Caco-2 (cell line): ENCODE results near the gene SLC9A8. TPM values are rescaled to one million over a fixed set of nuclear protein-coding genes. Genes with fewer than 3 reads are reported as not detected.

ENCODE experiments used
- Bru-seq: library from RNA; stranded (reverse); fragments of 400-500 nt; gene quantifications from one replicate; lab custom pipeline; 2021; lab: Mats Ljungman, UMichigan
- BruChase-seq, 2 experiments: library from RNA; stranded (reverse); fragments of 400-500 nt; gene quantifications; one replicate each; lab custom pipeline; 2021; lab: Mats Ljungman, UMichigan
- BruUV-seq: library from RNA; stranded (reverse); fragments of 400-500 nt; replicated peaks from 2 replicates; lab custom pipeline; 2021; lab: Mats Ljungman, UMichigan
- CTCF ChIA-PET: fragments of 300-600 bp; sonication (Branson Sonifier 250); formaldehyde crosslinking; loops from one replicate; lab custom pipeline; 2022; ENCODE audit warnings: antibody characterized with exemption; lab: Charles Lee
- POLR2A ChIA-PET: fragments of 300-600 bp; sonication (Branson Sonifier 250); formaldehyde crosslinking; loops from one replicate; lab custom pipeline; 2022; ENCODE audit warnings: antibody characterized with exemption; lab: Charles Lee
- DNase-seq, 2 experiments: peaks; one replicate each; pipeline versions ENCODE4 v3.0.0 to v3.0.0-alpha.2; 2020 to 2022
- H3K27me3 ChIP-seq: replicated peaks from 2 replicates; pipeline ENCODE4 v1.6.0; 2011; ENCODE audit warnings: low read length; ENCODE audit not compliant: control insufficient read depth, insufficient read depth
- H3K36me3 ChIP-seq: 2 replicates; pipeline ENCODE4 v1.5.1; 2011; ENCODE audit warnings: low read length; ENCODE audit not compliant: control insufficient read depth, insufficient read depth
- H3K4me1 ChIP-seq: fragments of 250-450 bp; sonication (Bioruptor Pico); 2 replicates; pipeline ENCODE4 v1.5.1; 2020; ENCODE audit warnings: mild to moderate bottlenecking
- H3K4me3 ChIP-seq: 2 replicates; pipeline ENCODE4 v1.5.1; 2011; ENCODE audit warnings: low read depth, mild to moderate bottlenecking, control low read depth, low read length
- H3K9me3 ChIP-seq: fragments of 250-450 bp; sonication (Bioruptor Pico); 2 replicates; pipeline ENCODE4 v1.5.1; 2020; ENCODE audit warnings: mild to moderate bottlenecking, moderate library complexity
- H3K27ac Mint-ChIP-seq: one replicate; pipeline ENCODE4 v1.8.0; 2022; ENCODE audit warnings: mixed read lengths; ENCODE audit not compliant: unreplicated experiment
- H3K27me3 Mint-ChIP-seq: one replicate; pipeline ENCODE4 v1.8.0; 2022; ENCODE audit warnings: mixed read lengths; ENCODE audit not compliant: insufficient read depth, unreplicated experiment
- H3K36me3 Mint-ChIP-seq: one replicate; pipeline ENCODE4 v1.8.0; 2022; ENCODE audit warnings: mild to moderate bottlenecking, mixed read lengths; ENCODE audit not compliant: insufficient read depth, unreplicated experiment
- H3K4me1 Mint-ChIP-seq: one replicate; pipeline ENCODE4 v1.8.0; 2022; ENCODE audit warnings: low read depth, mixed read lengths; ENCODE audit not compliant: unreplicated experiment
- H3K4me3 Mint-ChIP-seq: one replicate; pipeline ENCODE4 v1.8.0; 2022; ENCODE audit warnings: mild to moderate bottlenecking, moderate library complexity, mixed read lengths; ENCODE audit not compliant: unreplicated experiment
- H3K9me3 Mint-ChIP-seq: one replicate; pipeline ENCODE4 v1.8.0; 2022; ENCODE audit warnings: mixed read lengths; ENCODE audit not compliant: unreplicated experiment
- CTCF ChIP-seq, 2 experiments: fragments of 200-600 bp in 1 of 2; IDR thresholded peaks; 1 replicate in 1 of 2; 2 replicates in 1 of 2; pipeline versions ENCODE4 v1.5.1 to v1.8.0; 2011 to 2022; ENCODE audit warnings: antibody characterized with exemption in 1 of 2, control low read depth in 1 of 2, inconsistent platforms in 1 of 2, low read depth in 1 of 2, low read length in 1 of 2, mild to moderate bottlenecking in 1 of 2, moderate library complexity in 1 of 2; ENCODE audit not compliant: insufficient read depth in 1 of 2, severe bottlenecking in 1 of 2, unreplicated experiment in 1 of 2
- intact Hi-C: fragments of 100-400 bp; cut with micrococcal nuclease; formaldehyde crosslinking; loops from one replicate; pipeline ENCODE4 v1.10.0; 2022; ENCODE audit not compliant: unreplicated experiment
- long read RNA-seq: library from polyadenylated mRNA; stranded (forward); transcript quantifications from one replicate; pipeline ENCODE4 v2.0.0, GENCODE V29; 2022
- total RNA-seq: library from RNA; stranded (reverse); gene quantifications from 2 replicates; pipeline ENCODE4 v1.2.3, GENCODE V29; 2022

The SLC9A8 gene
- 19.5 and 21.4 TPM in 2 replicates for total RNA-seq
- Bru-seq, nascent RNA: percentile 85 among the genes with signal in this experiment
- percentile 76 among the genes with signal in this experiment for BruChase-seq, experiment 1, labeled RNA remaining after a 2-hour chase
- percentile 74 among the genes with signal in this experiment for BruChase-seq, experiment 2, labeled RNA remaining after a 6-hour chase
- long read RNA-seq, full-length matches to known transcripts: 3 of 21 reads
- long read RNA-seq, partial matches to known transcripts: 2 of 21 reads
- long read RNA-seq, other reads (novel, unspliced or antisense): 16 of 21 reads

GRCh38 chr20:49812507-49813304 lies at the start of gene SLC9A8:
Gene SLC9A8 (plus strand): TSS chr20:49812828. CDS start chr20:49812923, 95 bp downstream.
- no peaks in the 10 kb centered on the region for H3K27me3 Mint-ChIP-seq
- H3K9me3 ChIP-seq: no peaks in the 10 kb centered on the region
- intact Hi-C loops: loop anchor here (1.0 to 2.0 kb wide), 4 partner anchors 44 to 201 kb away; partner anchors contain the start of gene B4GALT5
- H3K9me3 Mint-ChIP-seq: no peaks in the 10 kb centered on the region
- H3K4me3 ChIP-seq: peak within 1 kb of the TSS; percentile 68
- peak; percentile 38 to 44 for TF ChIP-seq CTCF (IDR thresholded peaks at IDR 0.05; ENCODE audit: insufficient read depth in 1 of 2, low read depth in 1 of 2, low read length in 1 of 2, severe bottlenecking in 1 of 2, unreplicated experiment in 1 of 2)
- H3K4me3 Mint-ChIP-seq: peak within 1 kb of the TSS; percentile 97
- CTCF ChIA-PET: interaction anchor here (0.5 to 2.0 kb wide), 18 partner anchors 11 to 851 kb away, joined by 3 to 12 read pairs (median 4); partner anchors contain the start of genes B4GALT5 and DDX27
- peak; percentile 97 to 98 for DNase-seq
- H3K4me1 ChIP-seq: peaks cover 25% of the 10 kb centered on the region
- H3K36me3 Mint-ChIP-seq: peaks cover 37% of the 10 kb centered on the region
- POLR2A ChIA-PET: interaction anchor here (0.6 to 1.9 kb wide), 18 partner anchors 13 to 171 kb away, joined by 3 to 8 read pairs (median 4); no protein-coding TSS in a partner anchor
- no peaks in the 10 kb centered on the region for H3K27me3 ChIP-seq
- peaks cover 41% of the 10 kb centered on the region for H3K4me1 Mint-ChIP-seq
- BruUV-seq: no TSS peak
- H3K36me3 ChIP-seq: no peaks in the 10 kb centered on the region
- H3K27ac Mint-ChIP-seq: peak within 1 kb of the TSS; percentile 96

GRCh38 chr20:49762940-49763766 lies 49.5 kb upstream of the SLC9A8 start:
- Mint-ChIP-seq H3K27me3 (no peaks in the 10 kb centered on the region), H3K9me3 (no peaks in the 10 kb centered on the region), H3K36me3 (peaks cover 2% of the 10 kb centered on the region), H3K27ac (peak overlapping the region; percentile 48), H3K4me1 (peaks cover 50% of the 10 kb centered on the region), H3K4me3 (peak overlapping the region; percentile 3)
- DNase-seq: peak; percentile 82 to 89
- Histone ChIP-seq H3K27me3 (no peaks in the 10 kb centered on the region), H3K4me3 (no peak overlapping the region), H3K9me3 (no peaks in the 10 kb centered on the region), H3K4me1 (peaks cover 62% of the 10 kb centered on the region), H3K36me3 (no peaks in the 10 kb centered on the region)
- no TSS peak for BruUV-seq
- intact Hi-C loops: no loop called here
- ChIA-PET CTCF (interaction anchor here (0.5 to 1.1 kb wide), 6 partner anchors 27 to 216 kb away, joined by 3 to 5 read pairs (median 4); partner anchors contain the start of gene SLC9A8), POLR2A (no interaction called here)
- TF ChIP-seq CTCF (IDR thresholded peaks at IDR 0.05; ENCODE audit: insufficient read depth in 1 of 2, low read depth in 1 of 2, low read length in 1 of 2, severe bottlenecking in 1 of 2, unreplicated experiment in 1 of 2): no peak
